Activated CD4-positive, alpha-beta memory T cell treated with anti-CD3 and anti-CD28 coated beads for 36 hours (primary cell): ENCODE measurements around the gene MAP3K14. TPM values are rescaled to one million over a fixed set of nuclear protein-coding genes. Genes with fewer than 3 reads are reported as not detected.

Experiments used
- CTCF ChIA-PET: fragments of 350-600 bp; sonication (Branson Sonifier 250); formaldehyde crosslinking; loops from one replicate; lab custom pipeline; 2021; ENCODE audit warnings: antibody characterized with exemption, inconsistent platforms; lab: Charles Lee
- POLR2A ChIA-PET: fragments of 350-600 bp; sonication (Branson Sonifier 250); formaldehyde crosslinking; loops from one replicate; lab custom pipeline; 2021; ENCODE audit warnings: antibody characterized with exemption; lab: Charles Lee
- DNase-seq: peaks from one replicate; pipeline ENCODE4 v3.0.0-alpha.2; 2020
- H3K27ac Mint-ChIP-seq: one replicate; pipeline ENCODE4 v1.8.0; 2021; ENCODE audit warnings: mixed read lengths
- H3K27me3 Mint-ChIP-seq: one replicate; pipeline ENCODE4 v1.8.0; 2021; ENCODE audit warnings: mixed read lengths
- H3K36me3 Mint-ChIP-seq: one replicate; pipeline ENCODE4 v1.8.0; 2021; ENCODE audit warnings: mixed read lengths
- H3K4me1 Mint-ChIP-seq: one replicate; pipeline ENCODE4 v1.8.0; 2021; ENCODE audit warnings: low read depth, mixed read lengths
- H3K4me3 Mint-ChIP-seq: one replicate; pipeline ENCODE4 v1.8.0; 2021; ENCODE audit warnings: mild to moderate bottlenecking, mixed read lengths
- H3K9me3 Mint-ChIP-seq: one replicate; pipeline ENCODE4 v1.8.0; 2021; ENCODE audit warnings: mixed read lengths
- intact Hi-C: fragments of 100-400 bp; cut with micrococcal nuclease; formaldehyde crosslinking; loops from one replicate; pipeline ENCODE4 v1.15.1; 2023
- total RNA-seq, 2 experiments: library from RNA; stranded (reverse); gene quantifications; one replicate each; pipeline ENCODE4 v1.2.3, GENCODE V29; 2021

MAP3K14 gene
- total RNA-seq, 2 experiments from 2014 or later = 62.9 to 65.0 TPM

GRCh38 chr17:45247429-45248131 lies 69.2 kb downstream of the MAP3K14 start:
- H3K27ac Mint-ChIP-seq = peak overlapping the region; percentile 94
- no peaks in the 10 kb centered on the region for H3K27me3 Mint-ChIP-seq
- CTCF ChIA-PET = interaction anchor here (0.5 to 8.0 kb wide), 12 partner anchors 12 to 181 kb away, joined by 3 to 77 read pairs (median 6); partner anchors contain the start of genes ACBD4, FMNL1 and HEXIM1
- POLR2A ChIA-PET = interaction anchor here (0.7 to 4.7 kb wide), 10 partner anchors 13 to 145 kb away, joined by 3 to 32 read pairs (median 8); partner anchors contain the start of genes FMNL1, HEXIM1 and HEXIM2
- H3K36me3 Mint-ChIP-seq = peaks cover 38% of the 10 kb centered on the region
- intact Hi-C loops = loop anchor here (1.0 kb wide), 5 partner anchors 18 to 98 kb away; partner anchors contain the start of genes HEXIM2 and MAP3K14
- peak overlapping the region; percentile 86 for H3K4me3 Mint-ChIP-seq
- H3K4me1 Mint-ChIP-seq = peaks cover 59% of the 10 kb centered on the region
- no peaks in the 10 kb centered on the region for H3K9me3 Mint-ChIP-seq
- peak; percentile 99 for DNase-seq

- Mint-ChIP-seq H3K36me3 (peaks cover 43% of the 10 kb centered on the region), H3K27me3 (no peaks in the 10 kb centered on the region), H3K9me3 (no peaks in the 10 kb centered on the region), H3K27ac (peak overlapping the region; percentile 94), H3K4me1 (peaks cover 52% of the 10 kb centered on the region), H3K4me3 (peak overlapping the region; percentile 86)
- no peak for DNase-seq
- POLR2A ChIA-PET = interaction anchor here (1.8 to 4.7 kb wide), 6 partner anchors 12 to 86 kb away, joined by 6 to 32 read pairs (median 12); partner anchors contain the start of genes FMNL1 and HEXIM2
- CTCF ChIA-PET = interaction anchor here (0.7 to 8.0 kb wide), 9 partner anchors 11 to 182 kb away, joined by 3 to 77 read pairs (median 4); partner anchors contain the start of genes ACBD4 and FMNL1
- intact Hi-C loops = loop anchor here (1.0 kb wide), 5 partner anchors 18 to 98 kb away; partner anchors contain the start of genes HEXIM2 and MAP3K14
Measured at GRCh38 chr17:45246861-45247428, 69.9 kb downstream of the MAP3K14 start.

- intact Hi-C loops = no loop called here
- Mint-ChIP-seq H3K27ac (peak overlapping the region; percentile 11), H3K4me1 (peaks cover 51% of the 10 kb centered on the region), H3K27me3 (no peaks in the 10 kb centered on the region), H3K9me3 (no peaks in the 10 kb centered on the region), H3K4me3 (no peak overlapping the region), H3K36me3 (peaks cover 43% of the 10 kb centered on the region)
- POLR2A ChIA-PET = interaction anchor here (4.4 to 4.7 kb wide), 2 partner anchors 21 to 26 kb away, joined by 23 to 32 read pairs; partner anchors contain the start of gene FMNL1
- DNase-seq = no peak
- CTCF ChIA-PET = interaction anchor here (0.7 to 8.0 kb wide), 5 partner anchors 10 to 111 kb away, joined by 3 to 77 read pairs (median 3); partner anchors contain the start of genes ACBD4 and FMNL1
Measured at GRCh38 chr17:45246338-45246737, 70.5 kb downstream of the MAP3K14 start.

- DNase-seq = no peak
- POLR2A ChIA-PET = interaction anchor here (1.2 to 4.4 kb wide), 2 partner anchors 16 to 19 kb away, joined by 4 to 23 read pairs; no protein-coding TSS in a partner anchor
- Mint-ChIP-seq H3K27ac (peak overlapping the region; percentile 21), H3K4me1 (peaks cover 43% of the 10 kb centered on the region), H3K9me3 (no peaks in the 10 kb centered on the region), H3K36me3 (peaks cover 53% of the 10 kb centered on the region), H3K27me3 (no peaks in the 10 kb centered on the region), H3K4me3 (no peak overlapping the region)
- CTCF ChIA-PET = interaction anchor here (0.6 to 8.0 kb wide), 7 partner anchors 9 to 110 kb away, joined by 3 to 77 read pairs (median 4); partner anchors contain the start of genes ACBD4 and FMNL1
- intact Hi-C loops = no loop called here
Measured at GRCh38 chr17:45244725-45245656, 71.8 kb downstream of the MAP3K14 start.

- intact Hi-C loops = no loop called here
- Mint-ChIP-seq H3K4me1 (peaks cover 35% of the 10 kb centered on the region), H3K36me3 (peaks cover 59% of the 10 kb centered on the region), H3K9me3 (no peaks in the 10 kb centered on the region), H3K4me3 (no peak overlapping the region), H3K27me3 (no peaks in the 10 kb centered on the region), H3K27ac (no peak overlapping the region)
- DNase-seq = no peak
- CTCF ChIA-PET = interaction anchor here (0.7 to 2.1 kb wide), 3 partner anchors 15 to 1482 kb away, joined by 3 to 7 read pairs (median 7); no protein-coding TSS in a partner anchor
- POLR2A ChIA-PET = interaction anchor here (1.1 kb wide), 1 partner anchor 21 kb away, joined by 4 read pairs; no protein-coding TSS in a partner anchor
Measured at GRCh38 chr17:45243750-45244149, 73.1 kb downstream of the MAP3K14 start.

GRCh38 chr17:45242029-45242414 lies 74.8 kb downstream of the MAP3K14 start:
- H3K36me3 Mint-ChIP-seq = peaks cover 74% of the 10 kb centered on the region
- no peaks in the 10 kb centered on the region for H3K9me3 Mint-ChIP-seq
- CTCF ChIA-PET = interaction anchor here (0.9 to 2.1 kb wide), 2 partner anchors 13 to 22 kb away, joined by 3 to 7 read pairs; no protein-coding TSS in a partner anchor
- intact Hi-C loops = no loop called here
- H3K4me1 Mint-ChIP-seq = peaks cover 36% of the 10 kb centered on the region
- POLR2A ChIA-PET = interaction anchor here (1.9 kb wide), 1 partner anchor 16 kb away, joined by 5 read pairs; no protein-coding TSS in a partner anchor
- no peak for DNase-seq
- peak overlapping the region; percentile 62 for H3K27ac Mint-ChIP-seq
- no peak overlapping the region for H3K4me3 Mint-ChIP-seq
- no peaks in the 10 kb centered on the region for H3K27me3 Mint-ChIP-seq

GRCh38 chr17:45241328-45242028 lies 75.3 kb downstream of the MAP3K14 start:
- CTCF ChIA-PET = interaction anchor here (0.7 kb wide), 1 partner anchor 9 kb away, joined by 7 read pairs; no protein-coding TSS in a partner anchor
- Mint-ChIP-seq H3K27ac (no peak overlapping the region), H3K4me3 (no peak overlapping the region), H3K27me3 (no peaks in the 10 kb centered on the region), H3K4me1 (peaks cover 30% of the 10 kb centered on the region), H3K36me3 (peaks cover 73% of the 10 kb centered on the region), H3K9me3 (no peaks in the 10 kb centered on the region)
- intact Hi-C loops = no loop called here
- POLR2A ChIA-PET = interaction anchor here (1.9 kb wide), 1 partner anchor 16 kb away, joined by 5 read pairs; no protein-coding TSS in a partner anchor
- no peak for DNase-seq

- Mint-ChIP-seq H3K9me3 (no peaks in the 10 kb centered on the region), H3K4me1 (peaks cover 27% of the 10 kb centered on the region), H3K4me3 (no peak overlapping the region), H3K27me3 (no peaks in the 10 kb centered on the region), H3K36me3 (peaks cover 73% of the 10 kb centered on the region), H3K27ac (peak overlapping the region; percentile 5)
- no peak for DNase-seq
- ChIA-PET CTCF (interaction anchor here (0.7 to 1.0 kb wide), 2 partner anchors 9 to 21 kb away, joined by 5 to 7 read pairs; no protein-coding TSS in a partner anchor), POLR2A (interaction anchor here (1.9 kb wide), 1 partner anchor 15 kb away, joined by 5 read pairs; no protein-coding TSS in a partner anchor)
- intact Hi-C loops = no loop called here
Measured at GRCh38 chr17:45240905-45241327, 75.9 kb downstream of the MAP3K14 start.

- Mint-ChIP-seq H3K27ac (peak overlapping the region; percentile 74), H3K27me3 (no peaks in the 10 kb centered on the region), H3K4me3 (no peak overlapping the region), H3K9me3 (no peaks in the 10 kb centered on the region), H3K4me1 (peaks cover 38% of the 10 kb centered on the region), H3K36me3 (peaks cover 74% of the 10 kb centered on the region)
- DNase-seq = no peak
- ChIA-PET CTCF (interaction anchor here (1.0 to 12.6 kb wide), 4 partner anchors 9 to 103 kb away, joined by 3 to 488 read pairs (median 10); partner anchors contain the start of genes ACBD4 and FMNL1), POLR2A (interaction anchor here (1.6 to 2.4 kb wide), 2 partner anchors 9 to 12 kb away, joined by 4 to 7 read pairs; no protein-coding TSS in a partner anchor)
- intact Hi-C loops = no loop called here
Measured at GRCh38 chr17:45238155-45238774, 78.6 kb downstream of the MAP3K14 start.
